ENCODE data around the gene POLR2A.
"Not testable (repeated sequence)": the region's sequence is repeated elsewhere in the genome, so short reads cannot be mapped to it uniquely, and the experiment has no call there.

The POLR2A gene

GRCh38 chr17:7460850-7461660 lies 23.1 kb upstream of the POLR2A start:
- DNase-seq = no peak

- no peak for DNase-seq
Measured at GRCh38 chr17:7462474-7463371, 21.4 kb upstream of the POLR2A start.

- DNase-seq = no peak
Measured at GRCh38 chr17:7463372-7463846, 20.8 kb upstream of the POLR2A start.

GRCh38 chr17:7464081-7464480 lies 20.1 kb upstream of the POLR2A start:
- DNase-seq = no peak

GRCh38 chr17:7465597-7466275 lies 18.4 kb upstream of the POLR2A start:
- no peak for DNase-seq

GRCh38 chr17:7466318-7466638 lies 17.9 kb upstream of the POLR2A start:
- no peak for DNase-seq

GRCh38 chr17:7466639-7467341 lies 17.4 kb upstream of the POLR2A start:
- no peak for DNase-seq

- DNase-seq = no peak
Measured at GRCh38 chr17:7467498-7467897, 16.7 kb upstream of the POLR2A start.

- DNase-seq = no peak
Measured at GRCh38 chr17:7468290-7468689, 15.9 kb upstream of the POLR2A start.

GRCh38 chr17:7468804-7469389 lies 15.3 kb upstream of the POLR2A start:
- no peak for DNase-seq

GRCh38 chr17:7469843-7470242 lies 14.3 kb upstream of the POLR2A start:
- not testable (repeated sequence) for DNase-seq

- DNase-seq = not testable (repeated sequence)
Measured at GRCh38 chr17:7470457-7470973, 13.7 kb upstream of the POLR2A start.

GRCh38 chr17:7471729-7472128 lies 12.4 kb upstream of the POLR2A start:
- no peak for DNase-seq

GRCh38 chr17:7474767-7475166 lies 9.4 kb upstream of the POLR2A start:
- not testable (repeated sequence) for DNase-seq

GRCh38 chr17:7475764-7476422 lies 8.3 kb upstream of the POLR2A start:
- no peak for DNase-seq

- DNase-seq = no peak
Measured at GRCh38 chr17:7476494-7476893, 7.7 kb upstream of the POLR2A start.

- DNase-seq = no peak
Measured at GRCh38 chr17:7476951-7477350, 7.2 kb upstream of the POLR2A start.

- no peak for DNase-seq
Measured at GRCh38 chr17:7477392-7478275, 6.5 kb upstream of the POLR2A start.

GRCh38 chr17:7478276-7479212 lies 5.6 kb upstream of the POLR2A start:
- DNase-seq = no peak
